Hepatocyte (in vitro differentiated cells): ENCODE data around the gene LDLRAD1.

ENCODE experiments used
- CTCF ChIP-seq: fragments of 200-600 bp; sonication (generic); IDR thresholded peaks from 2 replicates; pipeline ENCODE4 v1.5.1; 2016; ENCODE audit warnings: antibody characterized with exemption, mild to moderate bottlenecking; ENCODE audit not compliant: poor library complexity
- EZH2phosphoT487 ChIP-seq: fragments of 200-600 bp; sonication (generic); IDR thresholded peaks from one replicate; pipeline ENCODE4 v1.6.1; 2018; ENCODE audit warnings: antibody characterized with exemption, mild to moderate bottlenecking, low read depth, moderate library complexity; ENCODE audit not compliant: unreplicated experiment, severe bottlenecking

GRCh38 chr1:54006508-54006907, 11.5 kb downstream of the LDLRAD1 start:
- TF ChIP-seq CTCF (no peak), EZH2phosphoT487 (no peak)
